Endothelial cell of umbilical vein (primary cell): ENCODE measurements around the gene FBXW10B. TPM values are rescaled to one million over a fixed set of nuclear protein-coding genes. Genes with fewer than 3 reads are reported as not detected.

Experiments
- BruUV-seq: library from RNA; stranded (reverse); fragments of 400-500 nt; replicated peaks from 2 replicates; lab custom pipeline; 2021; lab: Mats Ljungman, UMichigan
- CTCF ChIA-PET: fragments of 300-600, 350-600 bp; sonication (Branson Sonifier 250); formaldehyde crosslinking; loops from one replicate; lab custom pipeline; 2021; ENCODE audit warnings: antibody characterized with exemption, inconsistent platforms; lab: Charles Lee
- POLR2A ChIA-PET: fragments of 300-600, 350-600 bp; sonication (Branson Sonifier 250); formaldehyde crosslinking; loops from one replicate; lab custom pipeline; 2021; ENCODE audit warnings: antibody characterized with exemption, inconsistent platforms; lab: Charles Lee
- DNase-seq: peaks from one replicate; pipeline ENCODE4 v3.0.0-alpha.2; 2011; ENCODE audit warnings: low read depth, low spot score
- FAIRE-seq: peaks from 2 replicates; lab custom pipeline; 2011; peaks lifted over from hg19 to GRCh38; lab: Jason Lieb, UNC
- H2AFZ ChIP-seq: 2 replicates; pipeline ENCODE4 v1.6.0; 2012; ENCODE audit warnings: low read depth, low read length, control low read depth, inconsistent platforms
- H3K27ac ChIP-seq: 2 replicates; pipeline ENCODE4 v1.5.1; 2011; ENCODE audit warnings: low read depth, mild to moderate bottlenecking, control low read depth, low read length, moderate library complexity; ENCODE audit not compliant: insufficient read depth
- H3K27me3 ChIP-seq, 2 experiments: 2 replicates each; pipeline versions ENCODE4 v1.6.0 to v1.6.1; 2011; ENCODE audit warnings: low read length in 2 of 2, mixed read lengths in 1 of 2; ENCODE audit not compliant: control insufficient read depth in 2 of 2, insufficient read depth in 2 of 2
- H3K36me3 ChIP-seq, 2 experiments: 2 replicates in 1 of 2; 3 replicates in 1 of 2; pipeline ENCODE4 v1.5.1; 2011; ENCODE audit warnings: low read length in 2 of 2, mild to moderate bottlenecking in 1 of 2, moderate library complexity in 1 of 2; ENCODE audit not compliant: control insufficient read depth in 2 of 2, insufficient read depth in 2 of 2; ENCODE audit errors: extremely low read depth in 1 of 2
- H3K4me1 ChIP-seq: 3 replicates; pipeline ENCODE4 v1.5.1; 2011; ENCODE audit warnings: mild to moderate bottlenecking, low read length; ENCODE audit not compliant: control insufficient read depth, insufficient read depth; ENCODE audit errors: extremely low read depth
- H3K4me2 ChIP-seq: 2 replicates; pipeline ENCODE4 v1.6.1; 2011; ENCODE audit warnings: low read length, control low read depth, mixed read lengths; ENCODE audit not compliant: insufficient read depth
- H3K4me3 ChIP-seq, 3 experiments: fragments of 200-600 bp in 1 of 3; sonication (generic), shearing (Covaris generic) in 1 of 3; replicated peaks in 1 of 3; 2 replicates each; pipeline ENCODE4 v1.5.1; 2011 to 2016; ENCODE audit warnings: control low read depth in 3 of 3, low read length in 3 of 3, mild to moderate bottlenecking in 2 of 3, inconsistent platforms in 1 of 3, low read depth in 1 of 3, moderate library complexity in 1 of 3; ENCODE audit not compliant: insufficient read depth in 1 of 3
- H3K79me2 ChIP-seq: 2 replicates; pipeline ENCODE4 v1.6.0; 2012; ENCODE audit warnings: low read length, inconsistent platforms; ENCODE audit not compliant: control insufficient read depth, insufficient read depth
- H3K9ac ChIP-seq: replicated peaks from 2 replicates; pipeline ENCODE3; 2011; ENCODE audit warnings: low read length, control low read depth; ENCODE audit not compliant: insufficient read depth; ENCODE audit errors: extremely low read depth
- H3K9me1 ChIP-seq: replicated peaks from 3 replicates; pipeline ENCODE4 v1.6.0; 2011; ENCODE audit warnings: mild to moderate bottlenecking, low read length; ENCODE audit not compliant: control insufficient read depth, insufficient read depth; ENCODE audit errors: extremely low read depth
- H3K9me3 ChIP-seq: replicated peaks from 2 replicates; pipeline ENCODE4 v1.5.1; 2012; ENCODE audit warnings: low read length, inconsistent platforms; ENCODE audit not compliant: control insufficient read depth, insufficient read depth
- H4K20me1 ChIP-seq: replicated peaks from 2 replicates; pipeline ENCODE3; 2011; ENCODE audit warnings: mild to moderate bottlenecking, low read length; ENCODE audit not compliant: control insufficient read depth, insufficient read depth; ENCODE audit errors: extremely low read depth
- EZH2 ChIP-seq: IDR thresholded peaks from 2 replicates; pipeline ENCODE4 v1.6.1; 2012; ENCODE audit warnings: borderline replicate concordance, low read depth, mild to moderate bottlenecking, moderate library complexity, low read length, inconsistent platforms; ENCODE audit not compliant: severe bottlenecking
- FOS ChIP-seq: IDR thresholded peaks from 2 replicates; pipeline ENCODE4 v1.6.1; 2011; ENCODE audit warnings: mild to moderate bottlenecking, low read length, moderate library complexity, borderline replicate concordance; ENCODE audit not compliant: insufficient read depth
- GATA2 ChIP-seq: IDR thresholded peaks from 2 replicates; pipeline ENCODE4 v1.7.0; 2011; ENCODE audit warnings: low read depth, mild to moderate bottlenecking, moderate library complexity, mixed read lengths, low read length; ENCODE audit not compliant: insufficient read length, insufficient read depth
- JUN ChIP-seq: IDR thresholded peaks from 2 replicates; pipeline ENCODE4 v1.6.1; 2011; ENCODE audit warnings: borderline replicate concordance, low read depth; ENCODE audit not compliant: insufficient read length, insufficient read depth
- MYC ChIP-seq: IDR thresholded peaks from one replicate; pipeline ENCODE4 v1.6.1; 2011; ENCODE audit warnings: mild to moderate bottlenecking, low read depth, low read length
- POLR2A ChIP-seq: IDR thresholded peaks from 2 replicates; pipeline ENCODE4 v1.6.1; 2012; ENCODE audit warnings: low read depth, mild to moderate bottlenecking, control low read depth, low read length
- POLR2AphosphoS5 ChIP-seq: IDR thresholded peaks from 2 replicates; pipeline ENCODE4 v1.6.1; 2012; ENCODE audit warnings: low read depth, mild to moderate bottlenecking, control low read depth, low read length, moderate library complexity; ENCODE audit not compliant: insufficient read depth
- dilution Hi-C: fragments of 300-500 bp; cut with MboI; formaldehyde crosslinking; loops from one replicate; pipeline ENCODE4 v1.15.0; 2019; ENCODE audit warnings: low sequenced_read_pairs; ENCODE audit not compliant: extremely low pct_ligation_motif_present
- intact Hi-C: fragments of 100-400 bp; cut with micrococcal nuclease; formaldehyde crosslinking; loops from one replicate; pipeline ENCODE4 v1.10.0; 2022
- polyA plus RNA-seq, 4 experiments: library from polyadenylated mRNA; depleted of rRNA in 3 of 4; stranded (reverse) in 3 of 4; unstranded in 1 of 4; fragments of >200 nt; gene quantifications; 2 replicates each; pipeline versions ENCODE4 v1.2.1 to v1.2.3, GENCODE V29; 2011 to 2012; ENCODE audit warnings: missing spikeins in 1 of 4
- total RNA-seq: library from RNA; stranded (reverse); gene quantifications from 2 replicates; pipeline ENCODE4 v1.2.3, GENCODE V29; 2021
- TF ChIP-seq, protein P1 (sequence below), 2 donors: IDR thresholded peaks; 1 replicate in 1 of 2; 2 replicates in 1 of 2; pipeline ENCODE4 v1.5.1; 2011; ENCODE audit warnings: low read length in 2 of 2, mild to moderate bottlenecking in 2 of 2, moderate library complexity in 2 of 2, control low read depth in 1 of 2, inconsistent platforms in 1 of 2, low read depth in 1 of 2; ENCODE audit not compliant: insufficient read depth in 1 of 2; ENCODE audit errors: extremely low read depth in 1 of 2
- TF ChIP-seq, protein P2 (sequence below): IDR thresholded peaks from 2 replicates; pipeline ENCODE4 v1.6.1; 2011; ENCODE audit not compliant: insufficient read depth, insufficient read length

The FBXW10B gene
- total and polyA plus RNA-seq, 2 donors (not counting 3 experiments of a cell fraction or from before 2014, with no cell fraction given) = 1.3 to 2.5 TPM

DNA sequence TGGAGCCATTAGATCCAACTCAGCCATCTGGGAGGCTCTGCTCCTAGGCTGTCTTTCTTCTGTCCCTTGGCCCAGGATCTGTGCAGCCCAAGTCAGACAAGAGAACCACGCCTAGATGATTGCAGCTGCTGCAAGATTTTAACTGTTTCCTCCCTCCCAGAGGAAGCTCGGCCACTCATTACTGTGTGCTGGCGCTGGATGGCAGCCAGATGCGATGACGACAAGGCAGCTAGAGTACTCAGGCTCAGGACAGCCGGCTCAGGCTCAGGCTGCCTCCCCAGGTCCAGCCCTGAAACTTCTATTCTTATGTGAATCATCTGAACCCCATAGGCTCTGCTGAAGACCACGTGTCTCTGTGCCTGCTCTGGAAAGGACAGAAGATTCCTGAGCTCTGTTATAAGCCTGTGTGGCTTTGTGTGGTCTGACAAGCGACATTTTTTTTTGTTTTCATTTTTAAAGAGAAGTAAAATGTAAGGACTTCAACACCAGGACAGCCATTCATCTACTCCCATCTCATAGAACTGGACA lies 32.1 kb upstream of the FBXW10B start:
- Histone ChIP-seq H3K27me3 (no peaks in the 10 kb centered on the region), H3K9ac (peak overlapping the region; percentile 48), H3K4me3 (peak overlapping the region in 2 of 3 experiments; percentile 57 to 59), H3K27ac (peak overlapping the region; percentile 56), H3K9me3 (no peaks in the 10 kb centered on the region), H3K79me2 (peaks cover 9% of the 10 kb centered on the region), H4K20me1 (no peaks in the 10 kb centered on the region), H3K4me1 (peaks cover 24% of the 10 kb centered on the region), H3K9me1 (no peaks in the 10 kb centered on the region), H3K4me2 (peak overlapping the region; percentile 51), H2AFZ (peak overlapping the region; percentile 37), H3K36me3 (no peaks in the 10 kb centered on the region)
- ChIA-PET CTCF (interaction anchor here (0.7 to 1.2 kb wide), 2 partner anchors 48 to 348 kb away, joined by 3 read pairs; partner anchors contain the start of genes TTC19, ZNF286A and ZSWIM7), POLR2A (interaction anchor here (0.6 to 0.9 kb wide), 2 partner anchors 10 to 23 kb away, joined by 3 read pairs; no protein-coding TSS in a partner anchor)
- intact Hi-C loops (loop anchor here (1.0 to 2.0 kb wide), 2 partner anchors 33 to 391 kb away; partner anchors contain the start of gene TRIM16), dilution Hi-C loops (no loop called here)
- TF ChIP-seq GATA2 (no peak), POLR2AphosphoS5 (peak; percentile 70), POLR2A (no peak), MYC (peak; percentile 14), FOS (no peak), EZH2 (no peak), JUN (peak; percentile 34)
- TF ChIP-seq, protein P1, sequence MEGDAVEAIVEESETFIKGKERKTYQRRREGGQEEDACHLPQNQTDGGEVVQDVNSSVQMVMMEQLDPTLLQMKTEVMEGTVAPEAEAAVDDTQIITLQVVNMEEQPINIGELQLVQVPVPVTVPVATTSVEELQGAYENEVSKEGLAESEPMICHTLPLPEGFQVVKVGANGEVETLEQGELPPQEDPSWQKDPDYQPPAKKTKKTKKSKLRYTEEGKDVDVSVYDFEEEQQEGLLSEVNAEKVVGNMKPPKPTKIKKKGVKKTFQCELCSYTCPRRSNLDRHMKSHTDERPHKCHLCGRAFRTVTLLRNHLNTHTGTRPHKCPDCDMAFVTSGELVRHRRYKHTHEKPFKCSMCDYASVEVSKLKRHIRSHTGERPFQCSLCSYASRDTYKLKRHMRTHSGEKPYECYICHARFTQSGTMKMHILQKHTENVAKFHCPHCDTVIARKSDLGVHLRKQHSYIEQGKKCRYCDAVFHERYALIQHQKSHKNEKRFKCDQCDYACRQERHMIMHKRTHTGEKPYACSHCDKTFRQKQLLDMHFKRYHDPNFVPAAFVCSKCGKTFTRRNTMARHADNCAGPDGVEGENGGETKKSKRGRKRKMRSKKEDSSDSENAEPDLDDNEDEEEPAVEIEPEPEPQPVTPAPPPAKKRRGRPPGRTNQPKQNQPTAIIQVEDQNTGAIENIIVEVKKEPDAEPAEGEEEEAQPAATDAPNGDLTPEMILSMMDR (IDR thresholded peaks at IDR 0.05; ENCODE audit: extremely low read depth in 1 of 2, insufficient read depth in 1 of 2, low read depth in 1 of 2, low read length in 2 of 2) = peak in 1 of 2 donors; percentile 2
- TF ChIP-seq, protein P2, sequence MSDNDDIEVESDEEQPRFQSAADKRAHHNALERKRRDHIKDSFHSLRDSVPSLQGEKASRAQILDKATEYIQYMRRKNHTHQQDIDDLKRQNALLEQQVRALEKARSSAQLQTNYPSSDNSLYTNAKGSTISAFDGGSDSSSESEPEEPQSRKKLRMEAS = peak; percentile 96
- BruUV-seq = no TSS peak
- FAIRE-seq (peak; percentile 100), DNase-seq (peak; percentile 98)
